ENCODE measurements around the gene MAP3K3.

MAP3K3 gene

DNA sequence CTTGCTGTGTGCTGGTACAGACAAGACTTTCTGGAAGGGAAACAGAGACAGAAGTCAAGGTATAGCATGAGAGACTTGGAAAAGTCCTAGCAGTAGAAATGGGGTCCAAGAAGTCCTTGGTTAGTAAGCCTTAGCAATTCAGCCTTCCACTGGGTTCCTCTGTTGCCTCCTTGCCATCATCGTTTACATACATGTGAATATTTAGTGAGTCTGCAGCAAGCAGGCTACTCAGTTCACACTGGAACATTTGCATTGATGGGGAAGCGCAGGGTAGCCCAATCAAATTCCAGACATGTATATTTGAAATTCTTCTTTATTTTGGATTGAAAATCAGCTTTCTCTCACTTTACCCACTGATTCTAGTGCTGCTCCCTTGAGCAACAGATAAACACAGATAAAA, 50.6 kb downstream of the MAP3K3 start:
- H3K4me3 ChIP-seq (ENCODE audit: low read depth, low read length): no peak overlapping the region
- TF ChIP-seq, protein P1, sequence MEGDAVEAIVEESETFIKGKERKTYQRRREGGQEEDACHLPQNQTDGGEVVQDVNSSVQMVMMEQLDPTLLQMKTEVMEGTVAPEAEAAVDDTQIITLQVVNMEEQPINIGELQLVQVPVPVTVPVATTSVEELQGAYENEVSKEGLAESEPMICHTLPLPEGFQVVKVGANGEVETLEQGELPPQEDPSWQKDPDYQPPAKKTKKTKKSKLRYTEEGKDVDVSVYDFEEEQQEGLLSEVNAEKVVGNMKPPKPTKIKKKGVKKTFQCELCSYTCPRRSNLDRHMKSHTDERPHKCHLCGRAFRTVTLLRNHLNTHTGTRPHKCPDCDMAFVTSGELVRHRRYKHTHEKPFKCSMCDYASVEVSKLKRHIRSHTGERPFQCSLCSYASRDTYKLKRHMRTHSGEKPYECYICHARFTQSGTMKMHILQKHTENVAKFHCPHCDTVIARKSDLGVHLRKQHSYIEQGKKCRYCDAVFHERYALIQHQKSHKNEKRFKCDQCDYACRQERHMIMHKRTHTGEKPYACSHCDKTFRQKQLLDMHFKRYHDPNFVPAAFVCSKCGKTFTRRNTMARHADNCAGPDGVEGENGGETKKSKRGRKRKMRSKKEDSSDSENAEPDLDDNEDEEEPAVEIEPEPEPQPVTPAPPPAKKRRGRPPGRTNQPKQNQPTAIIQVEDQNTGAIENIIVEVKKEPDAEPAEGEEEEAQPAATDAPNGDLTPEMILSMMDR (IDR thresholded peaks at IDR 0.05; ENCODE audit: low read depth, low read length): no peak

DNA sequence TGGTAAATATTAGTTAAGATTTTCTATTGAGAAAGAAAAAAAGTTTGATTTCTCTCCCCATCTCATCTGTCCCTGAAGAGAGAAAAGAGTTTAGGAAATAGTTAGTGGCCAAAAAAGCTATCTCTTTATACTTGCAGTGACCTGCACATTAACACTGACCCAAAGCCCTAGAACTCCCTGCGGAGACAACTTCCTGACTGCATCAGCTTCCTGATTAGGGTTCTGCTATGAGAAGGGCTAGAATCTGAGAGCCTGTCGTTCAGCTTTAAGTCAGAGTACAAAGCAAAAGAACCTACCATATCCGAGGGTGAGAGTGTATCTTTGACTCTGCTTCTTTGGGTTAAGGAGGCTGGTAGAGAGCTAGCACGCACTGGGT, 53.0 kb downstream of the MAP3K3 start:
- H3K4me3 ChIP-seq (ENCODE audit: low read depth, low read length): no peak overlapping the region
- TF ChIP-seq, protein P1 (IDR thresholded peaks at IDR 0.05; ENCODE audit: low read depth, low read length): no peak

DNA sequence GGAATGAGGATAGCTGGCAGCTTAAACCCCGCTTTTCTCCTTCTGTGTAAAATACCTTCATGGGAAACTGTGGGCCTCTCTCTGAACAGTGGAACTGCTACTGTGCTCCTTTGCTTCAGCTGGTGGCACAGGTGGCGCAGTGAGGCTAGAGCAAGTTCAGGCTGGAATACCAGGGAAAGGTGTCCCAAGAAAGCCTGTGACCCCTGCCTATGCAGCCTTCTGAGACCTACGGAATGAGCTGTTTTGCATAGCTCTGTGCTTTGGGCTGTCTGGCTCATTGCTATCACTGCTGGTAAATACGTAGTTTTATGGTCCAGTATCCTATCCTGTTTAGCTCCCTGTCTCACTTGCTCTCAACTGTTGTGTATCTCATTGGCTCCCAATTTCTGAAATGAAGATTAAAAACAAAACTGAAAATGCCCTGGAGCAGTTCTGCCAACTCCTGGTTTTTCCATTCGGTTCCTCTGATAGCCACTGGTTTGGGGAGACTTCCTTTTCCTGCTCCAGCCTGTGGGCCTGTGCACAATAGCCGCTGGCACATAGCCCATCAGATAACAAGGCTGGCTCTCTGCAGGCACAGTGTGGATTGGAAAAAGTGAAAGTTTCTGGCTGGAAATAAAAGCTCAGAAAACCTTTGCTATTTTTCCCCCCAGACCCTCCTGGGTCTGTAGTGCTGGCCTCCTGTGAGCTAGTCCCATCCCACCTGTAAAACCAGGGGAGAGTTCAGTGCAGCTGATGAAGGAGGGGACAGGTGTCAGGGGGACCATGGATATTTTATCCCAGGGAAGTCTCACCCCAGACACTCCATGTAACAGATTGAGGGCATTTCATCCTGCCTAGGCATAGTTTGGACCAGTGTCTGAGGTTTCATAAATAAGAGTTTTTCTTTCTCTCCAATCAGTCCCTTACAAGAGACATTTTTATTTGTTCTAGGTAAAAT, 53.7 kb downstream of the MAP3K3 start:
- TF ChIP-seq, protein P1 (IDR thresholded peaks at IDR 0.05; ENCODE audit: low read depth, low read length): no peak
- no peak overlapping the region for H3K4me3 ChIP-seq (ENCODE audit: low read depth, low read length)

DNA sequence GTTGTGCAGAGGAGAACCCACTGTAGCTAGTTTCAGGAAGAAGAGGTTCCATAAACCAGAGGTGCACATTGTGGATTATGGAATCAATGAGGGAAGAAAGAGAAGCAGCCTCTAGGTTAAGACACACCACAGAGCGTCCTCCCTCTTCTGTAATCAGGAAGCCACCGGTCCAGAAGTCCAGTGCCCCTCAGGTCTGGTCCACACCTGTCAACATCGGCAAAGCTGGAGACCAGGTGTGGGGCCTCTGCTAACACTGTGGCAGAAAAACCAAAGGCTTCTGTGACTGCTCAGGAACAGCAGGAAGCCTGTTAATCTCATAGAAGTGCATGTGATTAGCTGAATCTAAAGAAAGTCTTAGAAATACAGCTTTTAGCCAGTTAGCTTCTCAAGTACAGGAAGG, 54.4 kb downstream of the MAP3K3 start:
- TF ChIP-seq, protein P1 (IDR thresholded peaks at IDR 0.05; ENCODE audit: low read depth, low read length): no peak
- H3K4me3 ChIP-seq (ENCODE audit: low read depth, low read length): no peak overlapping the region

DNA sequence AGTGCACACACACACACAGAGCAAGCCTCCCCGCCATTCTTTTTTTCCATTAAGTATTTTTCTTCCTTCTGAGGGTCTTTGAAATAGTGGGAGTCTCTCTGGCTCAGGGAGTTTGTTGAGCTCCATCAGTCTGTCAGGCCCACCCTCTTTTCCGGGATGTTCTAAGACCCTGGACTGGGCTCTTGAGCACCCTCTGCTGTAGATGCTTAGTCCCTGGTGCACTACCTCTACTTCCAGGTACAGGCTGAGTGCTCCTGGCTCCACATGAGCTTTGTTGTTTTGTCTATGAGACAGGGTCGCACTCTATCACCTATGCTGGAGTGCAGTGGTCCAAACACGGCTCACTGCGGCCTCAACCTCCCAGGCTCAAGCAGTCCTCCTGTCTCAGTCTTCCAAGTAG, 57.0 kb downstream of the MAP3K3 start:
- no peak overlapping the region for H3K4me3 ChIP-seq (ENCODE audit: low read depth, low read length)
- TF ChIP-seq, protein P1 (IDR thresholded peaks at IDR 0.05; ENCODE audit: low read depth, low read length): no peak

DNA sequence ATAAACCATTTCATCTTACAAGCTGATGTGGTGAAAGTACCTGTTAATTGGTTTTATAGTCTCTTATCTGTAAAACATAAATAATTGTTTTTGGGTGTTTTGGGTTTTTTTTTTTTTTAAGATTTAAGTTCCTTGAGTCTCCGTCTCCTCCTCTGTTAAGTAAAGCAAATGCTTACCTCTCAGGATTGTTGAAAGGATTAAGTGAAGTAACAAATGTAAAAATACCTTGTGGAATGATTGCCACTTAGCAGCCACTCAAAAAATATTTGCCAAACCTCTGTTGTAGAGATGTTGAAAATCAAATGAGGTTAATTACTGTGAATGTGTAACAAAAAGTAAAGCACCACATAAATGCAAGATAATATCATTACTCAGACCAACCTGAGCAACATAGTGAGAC, 58.5 kb downstream of the MAP3K3 start:
- H3K4me3 ChIP-seq (ENCODE audit: low read depth, low read length): no peak overlapping the region
- TF ChIP-seq, protein P1 (IDR thresholded peaks at IDR 0.05; ENCODE audit: low read depth, low read length): no peak

DNA sequence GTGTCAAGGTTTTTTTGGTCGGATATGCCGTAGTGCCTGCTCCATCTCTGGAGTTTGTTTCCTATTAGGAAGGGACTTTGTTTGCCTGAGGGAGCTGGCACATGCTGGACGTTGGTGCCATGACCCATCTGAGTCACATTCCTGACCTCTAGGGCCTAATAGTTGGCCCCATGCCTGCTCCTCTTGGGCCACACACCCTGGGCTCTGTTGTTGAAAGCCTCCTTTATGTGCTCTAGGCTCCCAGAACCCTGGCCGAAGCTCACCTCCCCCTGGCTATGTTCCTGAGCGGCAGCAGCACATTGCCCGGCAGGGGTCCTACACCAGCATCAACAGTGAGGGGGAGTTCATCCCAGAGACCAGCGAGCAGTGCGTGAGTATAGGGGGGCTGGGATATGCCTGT, 59.3 kb downstream of the MAP3K3 start:
- no peak overlapping the region for H3K4me3 ChIP-seq (ENCODE audit: low read depth, low read length)
- TF ChIP-seq, protein P1 (IDR thresholded peaks at IDR 0.05; ENCODE audit: low read depth, low read length): no peak

Measured in WI38 (cell line).